Left ventricle myocardium superior (tissue), 1 donor: ENCODE results near the gene BTBD2. TPM values are rescaled to one million over a fixed set of nuclear protein-coding genes. Genes with fewer than 3 reads are reported as not detected.

Source experiments
- ATAC-seq: fragments of 200-7000 bp; cut with Tn5 transposase; one replicate; pipeline ENCODE4 v1.9.1; 2020; ENCODE audit warnings: mild to moderate bottlenecking, moderate library complexity
- DNase-seq: peaks from one replicate; pipeline ENCODE4 v3.0.0-alpha.2; 2020
- intact Hi-C: fragments of 100-400 bp; cut with micrococcal nuclease; formaldehyde crosslinking; loops from one replicate; pipeline ENCODE4 v1.11.0; 2022
- long read RNA-seq: library from polyadenylated mRNA; unstranded; transcript quantifications from one replicate; pipeline ENCODE4 v2.0.0, GENCODE V29; 2021
- total RNA-seq: library from RNA; stranded (reverse); fragmentation: NEBNext Ultra II Directional; extraction: Animal tissue kit (Norgen Biotek cat#: 25700); gene quantifications from one replicate; pipeline ENCODE4 v1.2.1, GENCODE V29; 2021
- donor health status: DM: no; HTN: yes; CAD: no; lungs with severe emphysema.

Gene BTBD2
- 65.6 TPM for total RNA-seq
- long read RNA-seq, transcript BTBD2-201 (9 exons, 2,649 nt) = major isoform, 53 of 99 reads
- long read RNA-seq, partial matches to known transcripts = 25 of 99 reads
- long read RNA-seq, other reads (novel, unspliced or antisense) = 21 of 99 reads

DNA sequence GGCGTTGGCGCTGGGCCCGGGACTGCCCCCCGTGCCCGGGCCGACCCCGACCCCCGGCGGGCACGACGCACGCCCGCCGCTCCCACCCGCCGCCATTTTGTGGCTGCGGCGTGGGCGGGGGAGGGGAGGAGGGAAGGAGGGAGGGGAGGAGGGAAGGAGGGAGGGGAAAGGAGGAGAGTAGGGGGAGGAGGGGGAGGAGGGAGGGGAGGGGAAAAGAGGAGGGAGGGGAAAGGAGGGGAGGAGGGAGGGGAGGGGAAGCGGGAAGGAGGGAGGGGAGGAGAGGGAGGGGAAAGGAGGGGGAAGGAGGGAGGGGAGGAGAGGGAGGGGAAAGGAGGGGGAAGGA, at the start of gene BTBD2:
BTBD2 (minus strand) TSS at position 107 of the 343 bp plus-strand sequence; CDS start at position 96, 11 bp downstream.
- peak; percentile 70 for DNase-seq
- peak; percentile 10 for ATAC-seq
- intact Hi-C loops = no loop called here

DNA sequence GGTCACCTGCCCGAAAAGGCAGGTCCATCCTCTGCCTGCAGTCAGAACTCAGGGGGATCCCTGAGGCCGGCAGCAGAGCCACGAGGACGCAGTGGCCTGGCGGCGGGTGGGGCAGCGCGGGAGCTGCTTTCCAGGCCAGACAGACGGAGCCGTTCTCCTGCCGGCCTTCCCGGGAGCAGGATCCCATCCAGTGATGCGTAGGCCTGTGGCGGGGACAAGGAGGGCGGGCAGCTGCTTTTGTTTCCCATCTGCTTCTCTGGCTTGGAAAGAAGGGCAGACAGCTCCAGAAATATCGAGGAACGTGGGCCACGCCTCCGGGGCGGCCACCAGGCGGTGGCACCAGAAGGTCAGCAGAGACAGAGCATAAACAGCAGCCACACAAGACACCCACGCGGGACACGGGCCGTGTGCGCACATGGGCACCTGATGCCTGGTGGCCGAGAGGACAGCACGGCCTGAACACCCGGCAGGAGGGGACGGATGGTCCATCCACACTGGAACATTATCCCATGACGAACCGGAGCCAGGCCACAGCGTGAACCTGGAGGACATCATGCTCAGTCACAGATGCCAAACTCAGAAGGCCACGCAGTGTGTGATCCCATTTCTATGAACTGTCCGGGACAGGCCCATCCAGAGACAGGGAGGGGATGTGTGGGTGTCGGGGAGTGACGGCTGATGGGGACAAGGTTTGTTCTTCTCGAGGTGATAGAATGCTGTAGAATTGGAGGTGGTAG, 49.4 kb upstream of the BTBD2 start:
- ATAC-seq (peak; percentile 35), DNase-seq (peak; percentile 82)
- intact Hi-C loops = loop anchor here (5.0 kb wide), 1 partner anchor 43 kb away; no protein-coding TSS in a partner anchor

DNA sequence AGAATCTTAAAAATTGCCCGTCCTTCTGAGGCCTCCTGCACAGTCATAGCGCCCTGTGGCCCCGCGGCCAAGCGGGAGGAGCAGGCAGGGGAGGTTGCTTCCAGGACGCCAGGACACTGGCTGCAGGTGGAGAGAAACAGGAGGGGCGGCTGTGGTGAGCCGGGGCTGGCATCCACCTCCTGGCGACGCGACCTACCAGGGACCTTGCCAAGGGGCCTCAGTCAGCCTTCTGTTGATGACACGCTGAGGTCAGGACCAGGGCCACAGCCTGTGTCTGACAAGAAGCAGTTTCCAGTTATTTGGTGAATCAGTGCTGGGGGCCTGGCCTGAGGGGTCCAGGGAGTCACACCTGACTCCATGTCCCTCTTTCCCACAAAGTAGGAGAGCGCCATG, 48.9 kb upstream of the BTBD2 start:
- intact Hi-C loops = no loop called here
- peak; percentile 1 for ATAC-seq
- peak; percentile 68 for DNase-seq

DNA sequence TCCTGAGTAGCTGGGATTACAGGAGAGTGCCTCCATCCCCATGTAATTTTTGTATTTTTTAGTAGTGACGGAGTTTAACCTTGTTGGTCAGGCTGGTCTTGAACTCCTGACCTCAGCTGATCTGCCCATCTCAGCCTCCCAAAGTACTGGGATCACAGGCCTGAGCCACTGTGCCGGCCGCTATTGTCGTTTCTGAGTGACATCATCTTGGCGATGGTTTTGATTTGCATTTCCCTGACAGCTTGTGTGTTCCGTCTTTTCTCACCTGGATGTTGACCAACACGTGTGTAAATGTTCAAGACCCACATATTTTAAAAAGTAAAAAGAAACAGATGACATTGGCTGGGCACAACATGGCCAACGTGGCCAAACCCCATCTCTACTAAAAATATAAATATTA, 48.3 kb upstream of the BTBD2 start:
- no peak for DNase-seq
- ATAC-seq = no peak
- intact Hi-C loops = no loop called here

DNA sequence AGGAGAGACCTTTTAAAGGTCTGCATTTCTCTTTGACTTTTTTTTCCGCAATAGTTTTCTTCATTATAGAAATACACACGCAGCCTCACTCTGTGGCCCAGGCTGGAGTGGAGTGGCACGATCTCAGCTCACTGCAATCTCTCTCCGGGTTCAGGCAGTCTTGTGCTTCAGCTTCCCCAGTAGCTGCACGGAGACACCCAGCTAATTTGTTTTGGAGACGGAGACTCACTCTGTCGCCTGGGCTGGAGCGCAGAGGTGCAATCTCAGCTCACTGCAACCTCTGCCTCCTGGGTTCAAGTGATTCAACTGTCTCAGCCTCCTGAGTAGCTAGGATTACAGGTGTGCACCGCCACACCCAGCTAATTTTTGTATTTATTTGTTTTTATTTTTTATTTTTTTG, 47.3 kb upstream of the BTBD2 start:
- intact Hi-C loops = no loop called here
- ATAC-seq (no peak), DNase-seq (no peak)

DNA sequence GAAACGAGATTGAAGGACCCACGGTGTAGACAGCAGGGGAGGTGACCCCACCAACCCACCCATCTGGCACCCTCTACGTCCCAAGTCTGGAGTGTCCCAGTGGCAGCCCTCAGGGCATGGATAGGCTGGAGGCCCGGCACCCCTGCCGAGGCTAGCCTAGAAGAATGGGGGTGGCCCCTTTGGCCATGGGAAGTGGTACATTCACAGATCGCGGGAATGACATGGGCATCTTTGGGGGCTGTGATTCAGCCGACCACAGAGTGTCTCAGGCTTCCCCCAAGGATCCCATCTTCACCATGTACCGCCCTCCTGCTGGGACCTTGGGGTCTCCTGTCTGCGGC, 46.8 kb upstream of the BTBD2 start:
- no peak for ATAC-seq
- intact Hi-C loops = no loop called here
- DNase-seq = no peak

DNA sequence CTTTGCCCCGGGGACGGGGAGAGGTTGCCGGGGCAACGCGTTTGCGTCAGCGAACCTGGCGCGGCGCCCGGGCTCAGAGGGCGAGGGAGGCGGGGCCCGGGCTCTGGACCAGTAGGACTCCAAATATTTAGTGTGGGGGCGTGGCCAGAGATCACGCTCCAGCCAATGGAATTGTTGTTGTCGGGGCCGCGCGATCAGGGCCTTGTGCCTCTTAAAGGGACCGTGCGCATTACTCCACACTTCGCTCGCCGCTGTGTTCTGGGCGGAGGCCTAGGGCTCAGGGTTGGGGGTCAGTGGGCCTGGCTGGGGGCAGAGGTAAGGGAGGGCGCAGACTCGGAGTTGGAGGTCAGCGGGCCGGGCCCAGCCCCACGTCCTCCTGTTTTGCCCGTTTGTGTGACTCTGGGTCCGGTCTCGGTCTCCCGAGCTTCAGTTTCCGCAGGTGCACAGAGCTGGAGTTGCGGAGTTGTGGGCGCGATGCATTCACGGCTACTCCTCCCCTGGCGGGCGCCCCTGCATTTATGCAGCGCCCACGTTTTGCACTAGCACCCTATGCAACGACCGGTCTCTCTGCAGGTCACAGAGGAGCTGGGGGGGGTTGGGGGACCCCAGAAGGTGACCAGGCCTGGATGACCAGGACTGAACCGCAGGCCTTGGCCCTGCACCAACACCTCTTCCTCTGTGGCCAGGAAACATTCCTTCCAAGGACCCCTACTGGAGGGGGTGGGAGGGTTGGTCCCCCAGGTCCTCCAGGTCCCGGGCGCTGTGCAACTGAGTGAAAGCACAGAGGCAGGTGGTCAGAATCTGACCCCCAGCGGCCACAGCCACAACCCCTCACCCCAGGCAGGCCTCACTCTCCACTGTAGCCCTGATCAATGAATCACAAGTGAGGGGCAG, 46.2 kb upstream of the BTBD2 start:
- intact Hi-C loops = no loop called here
- ATAC-seq (peak; percentile 82), DNase-seq (peak; percentile 100)

DNA sequence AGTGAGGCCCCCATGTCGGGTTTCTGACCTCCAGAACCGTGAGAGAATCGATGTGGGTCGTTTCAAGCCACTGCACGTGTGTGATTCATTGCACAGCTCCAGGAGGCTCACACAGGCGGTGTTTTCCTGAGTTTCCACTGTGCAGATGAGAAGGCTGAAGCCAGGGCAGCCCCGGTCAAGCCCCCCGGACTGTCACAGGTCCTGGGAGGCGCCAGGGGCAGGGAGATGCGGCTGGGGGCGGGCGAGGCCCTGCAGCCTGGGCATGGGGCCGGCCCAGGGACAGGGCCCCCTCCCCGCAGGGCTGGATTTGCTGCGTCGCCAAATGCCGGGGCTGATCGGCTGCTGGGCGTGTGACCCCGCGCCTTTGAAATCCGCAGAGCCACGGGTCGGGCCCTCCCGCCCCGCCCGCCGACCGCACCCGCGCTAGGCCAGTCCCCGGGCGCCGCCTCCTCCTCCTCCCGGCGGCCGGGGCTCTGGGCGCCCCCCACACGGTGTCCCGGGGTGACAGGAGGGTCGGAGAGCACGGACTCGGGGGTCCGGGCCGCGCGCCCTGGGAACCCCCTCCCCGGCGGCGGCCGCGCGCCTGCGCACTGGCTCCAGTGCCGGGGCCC, 45.5 kb upstream of the BTBD2 start:
- ATAC-seq (peak; percentile 59), DNase-seq (peak; percentile 89)
- intact Hi-C loops = no loop called here

DNA sequence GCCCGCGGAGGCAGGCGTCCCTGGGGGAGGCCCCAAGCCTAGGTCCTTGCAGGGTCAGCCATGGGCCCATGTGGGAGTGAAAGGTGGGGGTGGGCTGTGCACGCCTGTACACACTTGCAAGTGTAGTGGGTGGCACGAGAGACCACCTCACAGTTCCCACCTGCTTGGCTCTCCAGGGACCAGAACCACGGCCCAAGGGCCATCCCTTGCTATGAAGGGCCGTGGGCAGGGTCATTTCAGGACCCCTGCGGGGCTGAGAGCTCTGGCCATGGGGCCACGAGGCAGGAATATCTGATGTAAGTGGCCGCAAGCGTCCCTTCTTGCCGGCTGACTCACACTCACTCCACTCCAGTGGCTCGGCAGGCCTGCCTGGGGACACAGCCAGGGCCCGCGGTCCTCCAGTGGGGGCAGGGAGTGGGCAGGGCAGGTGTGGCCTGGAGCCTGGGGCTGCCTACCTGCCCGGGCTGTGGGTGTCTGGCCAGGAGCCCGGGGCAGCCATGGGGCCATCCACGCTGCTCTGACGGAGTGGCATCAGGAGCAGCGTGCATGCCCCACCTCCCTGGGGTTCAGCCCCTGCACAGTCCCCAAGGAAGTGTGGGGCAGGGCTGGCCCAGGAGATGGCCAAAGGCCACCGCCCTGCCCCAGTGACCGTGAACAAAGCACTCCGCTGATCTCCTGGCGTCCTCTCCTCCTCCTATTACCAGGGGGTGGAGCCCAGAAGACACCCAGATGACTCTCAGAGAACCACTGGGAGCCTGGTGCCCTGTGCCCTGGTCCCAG, 44.1 kb upstream of the BTBD2 start:
- intact Hi-C loops = no loop called here

DNA sequence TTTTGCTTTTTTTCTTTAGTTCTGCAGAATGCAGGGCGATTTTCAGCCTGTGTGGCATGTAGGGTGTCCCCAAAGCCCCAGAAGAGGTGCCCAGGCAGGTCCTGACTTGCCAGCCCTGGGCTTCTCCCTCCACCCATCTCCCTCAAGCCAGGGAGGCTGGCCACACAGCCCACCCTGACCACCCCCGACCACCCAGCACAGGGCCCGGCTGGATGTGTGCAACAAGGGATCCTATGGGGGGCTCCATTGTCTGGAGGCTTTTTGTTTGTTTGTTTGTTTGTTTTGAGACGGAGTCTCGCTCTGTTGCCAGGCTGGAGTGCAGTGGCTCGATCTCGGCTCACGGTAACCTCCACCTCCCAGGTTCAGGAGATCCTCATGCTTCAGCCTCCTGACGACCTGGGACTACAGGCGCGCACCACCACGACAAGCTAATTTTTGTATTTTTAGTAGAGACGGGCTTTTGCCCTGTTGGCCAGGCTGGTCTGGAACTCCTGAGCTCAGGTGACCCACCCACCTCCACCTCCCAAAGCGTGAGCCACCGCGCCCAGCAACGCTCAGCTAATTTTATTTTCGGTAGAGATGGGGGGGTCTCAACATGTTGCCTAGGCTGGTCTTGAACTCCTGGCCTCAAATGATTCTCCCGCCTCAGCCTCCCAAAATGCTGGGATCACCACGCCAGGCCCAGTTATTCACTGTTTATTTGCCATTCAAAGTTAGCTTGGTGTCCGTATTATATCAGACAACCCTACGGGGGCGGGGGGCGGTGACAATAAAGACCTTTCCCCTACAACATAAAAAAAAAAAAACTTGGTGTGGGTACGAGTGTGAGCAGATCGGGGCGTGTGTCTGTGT, 43.3 kb upstream of the BTBD2 start:
- intact Hi-C loops = no loop called here
- DNase-seq = no peak
- no peak for ATAC-seq

More for the DNA sequence above, 44.1 kb upstream of the BTBD2 start:
- DNase-seq = peak; percentile 73
- peak; percentile 19 for ATAC-seq

DNA sequence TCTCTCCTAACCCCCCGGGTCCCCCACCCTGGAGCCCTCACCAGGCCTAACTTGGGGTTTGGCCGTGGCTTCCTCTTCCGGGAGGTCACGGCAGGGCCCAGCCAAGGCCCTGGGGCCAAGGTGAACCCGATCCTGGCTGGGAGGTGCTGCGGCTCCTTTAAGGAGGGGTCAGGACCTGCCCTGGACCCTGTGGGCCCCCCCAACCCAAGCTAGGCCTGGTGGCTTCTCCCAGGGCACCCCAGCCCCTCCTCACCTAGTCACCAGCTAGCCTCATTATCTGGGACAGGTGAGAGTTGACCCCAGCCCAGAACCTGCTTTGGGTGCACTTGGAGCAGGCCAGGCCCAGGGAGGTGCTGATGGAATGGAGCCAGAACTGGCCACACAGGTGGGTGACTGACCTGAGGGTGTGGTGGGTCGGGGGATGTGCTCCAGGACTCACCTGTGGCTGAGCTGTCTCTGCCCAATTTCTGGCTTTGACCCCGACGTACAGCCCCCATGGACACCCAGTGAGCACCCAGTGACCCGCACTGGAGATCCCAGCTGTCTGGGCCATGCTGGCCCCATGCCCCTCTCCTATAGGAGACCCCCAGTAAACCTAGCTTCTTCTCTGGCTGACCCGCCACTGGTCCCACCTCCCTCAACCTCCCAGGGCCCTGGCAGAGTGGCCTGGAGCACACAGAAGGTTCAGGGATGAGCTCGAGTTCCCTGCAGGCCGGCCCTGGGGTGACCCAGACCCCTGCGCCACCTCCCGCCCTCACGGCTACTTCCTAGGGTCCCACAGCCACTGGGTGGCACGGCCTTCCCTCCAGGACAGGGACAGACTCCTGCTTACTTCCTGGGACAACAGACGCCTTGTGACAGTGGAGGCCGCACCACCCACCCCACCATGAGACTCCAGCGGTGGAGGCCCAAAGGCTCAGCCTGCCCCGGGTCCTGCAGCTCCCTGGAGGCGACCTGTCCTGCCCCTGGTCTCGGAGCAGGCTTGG, 42.3 kb upstream of the BTBD2 start:
- DNase-seq = no peak
- ATAC-seq = no peak
- intact Hi-C loops = no loop called here

DNA sequence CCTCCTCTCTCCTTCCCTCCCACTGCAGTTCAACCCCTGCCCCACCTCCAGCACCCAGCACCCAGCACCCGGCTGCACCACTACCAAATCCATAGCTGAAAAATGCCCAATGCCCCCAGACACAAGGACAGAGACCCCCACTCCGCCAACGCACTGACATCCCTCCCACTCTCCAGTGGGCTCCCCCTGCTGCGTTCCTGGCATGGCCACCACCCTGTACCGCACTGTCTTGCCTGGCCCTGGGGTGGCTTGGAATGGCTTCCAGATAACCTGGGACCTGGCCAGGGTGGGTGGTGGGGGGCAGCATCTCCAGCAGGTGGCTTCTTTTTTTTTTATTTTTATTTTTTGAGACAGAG, 41.3 kb upstream of the BTBD2 start:
- ATAC-seq = no peak
- intact Hi-C loops = no loop called here
- peak; percentile 47 for DNase-seq

DNA sequence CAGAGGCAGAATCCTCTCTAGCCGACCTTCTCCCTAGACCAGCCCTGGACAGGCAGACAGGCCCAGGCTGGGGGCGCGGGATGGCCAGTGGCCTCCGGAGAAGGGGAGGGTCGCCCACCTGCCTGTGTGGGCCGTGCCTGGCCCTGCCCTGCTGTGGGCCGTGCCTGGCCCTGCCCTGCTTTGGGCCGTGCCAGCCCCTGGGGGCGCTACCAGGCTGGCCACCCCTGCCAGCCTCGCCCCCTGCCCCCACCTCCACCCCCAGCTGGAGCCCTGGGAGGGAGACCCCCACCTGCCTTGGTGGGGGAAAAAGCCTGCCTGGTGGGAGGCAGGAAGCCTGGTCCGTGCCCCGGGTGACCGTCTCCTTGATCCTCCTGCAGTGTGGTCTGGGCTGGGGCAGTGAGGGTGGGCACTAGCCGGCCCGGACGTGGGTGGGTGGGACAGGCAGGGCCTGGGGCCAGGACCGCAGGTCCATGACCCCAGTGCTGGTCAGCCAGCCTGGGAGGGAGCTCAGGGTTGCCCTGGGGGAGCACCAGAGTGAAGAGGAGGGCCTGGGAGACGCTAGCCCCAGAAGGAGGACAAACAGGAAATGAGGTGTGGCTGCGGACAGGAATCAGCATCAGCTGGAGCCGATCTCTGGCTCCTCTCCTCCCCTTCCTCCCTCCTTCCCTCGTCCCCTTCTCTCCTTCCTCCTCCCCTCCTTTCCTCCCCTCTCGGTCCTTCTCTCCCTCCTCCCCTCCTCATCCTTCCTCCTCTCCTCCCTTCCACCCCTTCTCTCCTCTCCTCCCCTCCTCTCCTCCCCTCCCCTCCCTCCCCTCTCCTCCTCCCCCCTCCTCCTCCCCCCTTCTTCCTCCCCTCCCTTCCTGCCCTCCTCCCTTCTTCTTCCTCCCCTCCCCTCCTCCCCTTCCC, 40.7 kb upstream of the BTBD2 start:
- ATAC-seq = peak; percentile 45
- intact Hi-C loops = no loop called here
- peak; percentile 74 for DNase-seq

DNA sequence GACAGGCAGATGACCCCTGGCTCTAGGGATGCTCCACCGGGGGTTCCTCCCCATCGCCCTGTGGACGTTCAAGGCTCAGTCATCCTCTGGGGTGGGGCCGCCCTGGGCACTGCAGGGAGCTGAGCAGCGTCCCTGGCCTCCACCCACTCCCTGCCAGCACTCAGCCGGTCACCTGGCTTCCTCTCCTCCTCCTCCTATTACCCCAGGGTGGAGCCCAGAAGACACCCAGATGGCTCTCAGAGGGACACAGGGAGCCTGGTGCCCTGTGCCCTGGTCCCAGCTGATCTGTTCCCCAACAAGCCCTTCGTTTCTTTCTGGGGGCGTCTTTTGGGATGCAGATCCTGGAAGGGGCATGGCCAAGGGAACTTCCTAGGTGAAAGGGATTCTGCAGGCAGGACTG, 39.2 kb upstream of the BTBD2 start:
- intact Hi-C loops = no loop called here
- no peak for ATAC-seq
- DNase-seq = no peak

DNA sequence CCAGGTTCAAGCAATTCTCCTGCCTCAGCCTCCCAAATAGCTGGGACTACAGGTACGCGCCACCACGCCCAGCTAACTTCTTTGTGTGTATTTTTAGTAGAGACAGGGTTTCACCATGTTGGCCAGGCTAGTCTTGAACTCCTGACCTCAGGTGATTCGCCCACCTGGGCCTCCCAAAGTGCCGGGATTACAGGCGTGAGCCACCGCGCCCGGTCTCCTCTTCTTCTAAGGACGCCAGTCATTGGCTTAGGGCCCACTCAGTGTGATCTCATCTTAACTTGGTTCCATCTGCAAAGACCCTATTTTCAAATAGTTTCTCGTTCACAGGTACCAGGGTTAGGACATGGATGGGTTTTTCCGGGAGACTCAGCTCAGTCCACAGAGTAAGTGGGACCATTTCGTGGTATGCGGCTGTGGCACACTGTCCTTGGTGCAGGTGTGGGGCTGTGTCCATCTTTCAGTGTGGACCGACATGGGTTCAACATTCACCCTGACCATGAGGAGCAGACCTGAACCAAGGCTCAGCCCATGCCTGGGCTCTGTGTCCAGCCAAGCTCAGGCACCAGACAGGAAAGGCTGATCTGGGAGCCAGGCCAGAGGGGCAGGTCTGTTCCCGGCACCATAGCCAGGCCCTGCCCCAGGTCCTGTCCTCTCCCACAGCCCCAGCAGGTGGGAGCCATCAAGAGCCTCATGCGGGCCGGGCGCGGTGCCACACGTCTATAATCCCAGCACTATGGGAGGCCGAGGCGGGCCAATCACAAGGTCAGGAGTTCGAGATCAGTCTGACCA, 38.3 kb upstream of the BTBD2 start:
- intact Hi-C loops = no loop called here
- DNase-seq (peak; percentile 90), ATAC-seq (peak; percentile 9)
